ENCODE data around the gene ICAM5.

DNA sequence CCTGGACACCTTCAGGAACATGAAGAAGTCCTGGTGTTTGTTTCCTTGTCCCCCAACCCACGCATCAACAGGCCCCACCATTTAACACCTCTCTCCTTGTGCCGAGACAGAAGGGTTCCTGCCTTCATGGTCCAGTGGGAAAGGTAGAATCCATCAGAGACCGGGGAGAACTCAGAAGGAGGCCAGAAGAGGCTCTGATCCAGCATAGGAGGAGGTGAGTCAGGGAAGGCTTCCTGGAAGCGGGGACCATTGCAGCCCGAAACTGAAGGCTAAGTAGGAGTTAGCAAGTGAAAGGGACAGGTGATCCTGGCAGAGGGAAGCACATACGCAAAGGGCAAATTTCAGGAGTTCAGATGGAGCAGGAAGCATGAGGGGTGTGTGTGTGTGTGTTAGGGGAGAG is 49.2 kb downstream of the ICAM5 start:
- TF ChIP-seq, protein P1, sequence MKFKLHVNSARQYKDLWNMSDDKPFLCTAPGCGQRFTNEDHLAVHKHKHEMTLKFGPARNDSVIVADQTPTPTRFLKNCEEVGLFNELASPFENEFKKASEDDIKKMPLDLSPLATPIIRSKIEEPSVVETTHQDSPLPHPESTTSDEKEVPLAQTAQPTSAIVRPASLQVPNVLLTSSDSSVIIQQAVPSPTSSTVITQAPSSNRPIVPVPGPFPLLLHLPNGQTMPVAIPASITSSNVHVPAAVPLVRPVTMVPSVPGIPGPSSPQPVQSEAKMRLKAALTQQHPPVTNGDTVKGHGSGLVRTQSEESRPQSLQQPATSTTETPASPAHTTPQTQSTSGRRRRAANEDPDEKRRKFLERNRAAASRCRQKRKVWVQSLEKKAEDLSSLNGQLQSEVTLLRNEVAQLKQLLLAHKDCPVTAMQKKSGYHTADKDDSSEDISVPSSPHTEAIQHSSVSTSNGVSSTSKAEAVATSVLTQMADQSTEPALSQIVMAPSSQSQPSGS (CRISPR knock-in tag; IDR thresholded peaks at IDR 0.05; ENCODE audit: borderline replicate concordance, low read depth): no peak
- TF ChIP-seq, protein P2, sequence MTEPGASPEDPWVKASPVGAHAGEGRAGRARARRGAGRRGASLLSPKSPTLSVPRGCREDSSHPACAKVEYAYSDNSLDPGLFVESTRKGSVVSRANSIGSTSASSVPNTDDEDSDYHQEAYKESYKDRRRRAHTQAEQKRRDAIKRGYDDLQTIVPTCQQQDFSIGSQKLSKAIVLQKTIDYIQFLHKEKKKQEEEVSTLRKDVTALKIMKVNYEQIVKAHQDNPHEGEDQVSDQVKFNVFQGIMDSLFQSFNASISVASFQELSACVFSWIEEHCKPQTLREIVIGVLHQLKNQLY (CRISPR knock-in tag; IDR thresholded peaks at IDR 0.05): no peak
- TF ChIP-seq, protein P3, sequence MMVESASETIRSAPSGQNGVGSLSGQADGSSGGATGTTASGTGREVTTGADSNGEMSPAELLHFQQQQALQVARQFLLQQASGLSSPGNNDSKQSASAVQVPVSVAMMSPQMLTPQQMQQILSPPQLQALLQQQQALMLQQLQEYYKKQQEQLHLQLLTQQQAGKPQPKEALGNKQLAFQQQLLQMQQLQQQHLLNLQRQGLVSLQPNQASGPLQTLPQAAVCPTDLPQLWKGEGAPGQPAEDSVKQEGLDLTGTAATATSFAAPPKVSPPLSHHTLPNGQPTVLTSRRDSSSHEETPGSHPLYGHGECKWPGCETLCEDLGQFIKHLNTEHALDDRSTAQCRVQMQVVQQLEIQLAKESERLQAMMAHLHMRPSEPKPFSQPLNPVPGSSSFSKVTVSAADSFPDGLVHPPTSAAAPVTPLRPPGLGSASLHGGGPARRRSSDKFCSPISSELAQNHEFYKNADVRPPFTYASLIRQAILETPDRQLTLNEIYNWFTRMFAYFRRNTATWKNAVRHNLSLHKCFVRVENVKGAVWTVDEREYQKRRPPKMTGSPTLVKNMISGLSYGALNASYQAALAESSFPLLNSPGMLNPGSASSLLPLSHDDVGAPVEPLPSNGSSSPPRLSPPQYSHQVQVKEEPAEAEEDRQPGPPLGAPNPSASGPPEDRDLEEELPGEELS (CRISPR knock-in tag; IDR thresholded peaks at IDR 0.05): no peak
- no peak for TF ChIP-seq ZNF121 (CRISPR knock-in tag; IDR thresholded peaks at IDR 0.05)

All from WTC11 (cell line).